Thoracic aorta (tissue), 2 donors: Measurements from ENCODE around the gene FRS2. TPM values are rescaled to one million over a fixed set of nuclear protein-coding genes. Genes with fewer than 3 reads are reported as not detected.

Experiments used
- ATAC-seq: fragments of 150-250 bp; one replicate; pipeline ENCODE4 v1.8.0; 2017; ENCODE audit warnings: low read depth; ENCODE audit not compliant: insufficient number of reproducible peaks, low FRiP score
- DNase-seq: peaks from one replicate; pipeline ENCODE4 v3.0.0-alpha.2; 2020; ENCODE audit warnings: low spot score
- H3K27ac ChIP-seq, 2 donors: fragments of 200-600 bp; sonication (generic); 1 replicate in 1 of 2; 2 replicates in 1 of 2; pipeline ENCODE4 v1.5.1; 2016; ENCODE audit warnings: mild to moderate bottlenecking in 2 of 2, moderate library complexity in 2 of 2
- H3K27me3 ChIP-seq: fragments of 200-600 bp; sonication (generic); replicated peaks from 2 replicates; pipeline ENCODE4 v1.6.0; 2016; ENCODE audit warnings: mild to moderate bottlenecking; ENCODE audit not compliant: insufficient read depth
- H3K36me3 ChIP-seq: fragments of 200-600 bp; sonication (generic); one replicate; pipeline ENCODE4 v1.5.1; 2016
- H3K4me1 ChIP-seq, 2 donors: fragments of 200-600 bp; sonication (generic); 1 replicate in 1 of 2; 2 replicates in 1 of 2; pipeline versions ENCODE4 v1.5.1 to v1.6.0; 2016; ENCODE audit warnings: low read depth in 2 of 2, mild to moderate bottlenecking in 1 of 2; ENCODE audit not compliant: control insufficient read depth in 1 of 2
- H3K4me3 ChIP-seq: fragments of 200-600 bp; sonication (generic); 2 replicates; pipeline ENCODE4 v1.5.1; 2016; ENCODE audit warnings: mild to moderate bottlenecking
- H3K9me3 ChIP-seq: fragments of 200-600 bp; sonication (generic); 2 replicates; pipeline ENCODE4 v1.5.1; 2016
- total RNA-seq, 2 donors: library from RNA; depleted of rRNA; stranded (reverse); fragments of >200 nt; gene quantifications; one replicate each; pipeline versions ENCODE4 v1.1.0 to v1.2.3, GENCODE V29; 2016
- TF ChIP-seq, protein P1 (sequence below): fragments of 200-600 bp; sonication (generic); IDR thresholded peaks from one replicate; pipeline ENCODE4 v1.5.1; 2019; ENCODE audit warnings: antibody characterized with exemption

Gene FRS2
- total RNA-seq, 2 donors from 2014 or later, result 29.8 to 72.3 TPM

DNA sequence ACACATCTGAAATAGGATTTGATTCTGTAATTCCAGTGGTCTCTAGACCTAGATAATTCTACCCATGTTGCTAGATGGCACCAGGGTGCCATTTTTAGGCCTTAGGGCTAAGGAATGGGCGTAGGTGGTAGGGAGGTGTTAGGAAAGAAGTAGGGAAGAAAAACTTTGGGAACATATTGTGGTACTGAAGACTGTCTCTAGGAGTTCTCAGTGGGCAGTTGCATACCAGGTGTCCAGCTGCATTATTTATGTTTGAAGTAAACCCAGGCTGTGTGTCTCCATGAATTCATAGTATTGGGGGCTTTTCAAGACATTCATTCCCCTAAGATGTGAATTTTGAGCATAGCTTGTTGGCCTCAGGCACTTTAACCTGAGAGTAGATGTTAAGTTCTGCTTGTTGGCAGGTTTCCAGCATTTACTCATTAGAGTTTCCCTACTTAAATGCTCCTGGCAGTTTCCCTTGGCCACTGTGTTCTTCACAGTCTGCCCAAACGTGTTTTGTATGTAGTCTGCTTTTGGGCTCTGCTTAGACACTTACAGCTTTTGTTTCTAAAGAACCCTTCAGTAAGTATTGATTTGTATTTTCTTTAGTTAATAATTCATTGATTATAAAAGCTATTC lies 83.5 kb downstream of the FRS2 start:
- Histone ChIP-seq H3K27ac (peak overlapping the region in 1 of 2 donors; percentile 7), H3K4me3 (no peak overlapping the region), H3K36me3 (no peaks in the 10 kb centered on the region), H3K9me3 (no peaks in the 10 kb centered on the region), H3K27me3 (no peaks in the 10 kb centered on the region), H3K4me1 (peaks cover 4 to 15% of the 10 kb centered on the region in 2 donors)
- DNase-seq (no peak), ATAC-seq (no peak)
- TF ChIP-seq, protein P1, sequence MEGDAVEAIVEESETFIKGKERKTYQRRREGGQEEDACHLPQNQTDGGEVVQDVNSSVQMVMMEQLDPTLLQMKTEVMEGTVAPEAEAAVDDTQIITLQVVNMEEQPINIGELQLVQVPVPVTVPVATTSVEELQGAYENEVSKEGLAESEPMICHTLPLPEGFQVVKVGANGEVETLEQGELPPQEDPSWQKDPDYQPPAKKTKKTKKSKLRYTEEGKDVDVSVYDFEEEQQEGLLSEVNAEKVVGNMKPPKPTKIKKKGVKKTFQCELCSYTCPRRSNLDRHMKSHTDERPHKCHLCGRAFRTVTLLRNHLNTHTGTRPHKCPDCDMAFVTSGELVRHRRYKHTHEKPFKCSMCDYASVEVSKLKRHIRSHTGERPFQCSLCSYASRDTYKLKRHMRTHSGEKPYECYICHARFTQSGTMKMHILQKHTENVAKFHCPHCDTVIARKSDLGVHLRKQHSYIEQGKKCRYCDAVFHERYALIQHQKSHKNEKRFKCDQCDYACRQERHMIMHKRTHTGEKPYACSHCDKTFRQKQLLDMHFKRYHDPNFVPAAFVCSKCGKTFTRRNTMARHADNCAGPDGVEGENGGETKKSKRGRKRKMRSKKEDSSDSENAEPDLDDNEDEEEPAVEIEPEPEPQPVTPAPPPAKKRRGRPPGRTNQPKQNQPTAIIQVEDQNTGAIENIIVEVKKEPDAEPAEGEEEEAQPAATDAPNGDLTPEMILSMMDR, result no peak

DNA sequence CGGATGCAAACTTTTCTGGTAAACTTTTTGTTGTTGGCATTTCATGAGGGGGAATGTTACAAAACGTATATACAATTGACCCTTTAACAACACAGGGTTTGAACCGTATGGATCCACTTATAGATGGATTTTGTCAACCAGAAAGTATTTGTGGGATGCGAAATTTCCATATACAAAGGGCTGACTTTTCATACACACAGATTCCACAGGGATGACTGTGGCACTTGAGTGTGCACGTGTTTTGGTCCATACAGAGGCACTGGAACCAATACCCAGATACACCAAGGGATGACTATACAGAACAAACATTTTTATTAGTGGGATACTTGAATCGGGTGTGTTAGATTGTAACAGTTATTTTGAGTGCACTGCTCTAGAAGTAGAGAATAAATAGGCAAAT lies 85.3 kb downstream of the FRS2 start:
- Histone ChIP-seq H3K27ac (no peak overlapping the region), H3K9me3 (no peaks in the 10 kb centered on the region), H3K27me3 (no peaks in the 10 kb centered on the region), H3K4me3 (no peak overlapping the region), H3K4me1 (peaks cover 4 to 15% of the 10 kb centered on the region in 2 donors), H3K36me3 (no peaks in the 10 kb centered on the region)
- no peak for DNase-seq
- no peak for ATAC-seq
- TF ChIP-seq, protein P1, result no peak

DNA sequence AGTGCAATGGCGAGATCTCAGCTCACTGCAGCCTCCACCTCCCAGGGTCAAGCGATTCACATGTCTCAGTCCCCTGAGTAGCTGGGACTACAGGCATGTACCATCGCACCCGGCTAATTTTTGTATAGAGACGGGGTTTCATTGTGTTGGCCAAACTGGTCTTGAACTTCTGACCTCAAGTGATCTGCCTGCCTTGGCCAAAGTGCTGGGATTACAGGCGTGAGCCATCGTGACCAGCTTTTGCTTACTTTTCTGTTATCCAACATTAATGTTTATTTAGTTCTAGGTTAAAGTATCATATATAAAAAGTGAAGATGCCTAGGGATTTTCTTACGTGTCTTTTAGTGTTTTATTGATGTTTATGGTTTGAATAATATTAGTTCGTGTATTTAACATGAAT lies 86.2 kb downstream of the FRS2 start:
- Histone ChIP-seq H3K36me3 (no peaks in the 10 kb centered on the region), H3K4me1 (peaks cover 4 to 15% of the 10 kb centered on the region in 2 donors), H3K9me3 (no peaks in the 10 kb centered on the region), H3K27ac (no peak overlapping the region), H3K4me3 (no peak overlapping the region), H3K27me3 (no peaks in the 10 kb centered on the region)
- ATAC-seq (no peak), DNase-seq (no peak)
- TF ChIP-seq, protein P1, result no peak

DNA sequence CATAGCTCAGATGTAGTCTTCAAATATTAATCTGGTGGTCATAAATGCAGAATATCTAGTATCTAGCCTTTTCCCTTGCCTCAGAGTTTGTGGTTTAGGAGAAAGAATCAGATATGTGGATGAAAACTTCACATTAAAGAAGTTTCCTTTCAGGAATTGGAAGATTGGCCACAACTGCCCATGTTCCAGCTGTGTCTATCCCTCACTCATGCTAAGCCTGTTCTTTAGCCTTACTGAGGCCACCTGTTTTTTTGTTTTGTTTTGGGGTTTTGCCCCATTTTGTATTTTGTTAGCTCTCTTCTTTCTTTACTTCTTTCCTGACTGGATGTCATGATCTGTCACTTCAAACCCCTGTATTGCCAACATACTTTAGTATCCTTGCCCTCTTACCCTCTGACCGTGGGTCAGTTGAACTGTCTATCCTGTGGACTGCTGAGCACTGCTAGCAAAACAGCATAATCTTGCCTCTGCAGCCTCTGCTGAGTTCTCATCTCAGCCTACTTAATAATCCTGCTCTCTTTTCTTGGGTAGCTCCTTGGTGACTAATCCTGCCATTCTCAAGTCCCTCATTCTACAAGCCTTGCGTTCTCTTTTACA lies 93.1 kb downstream of the FRS2 start:
- ATAC-seq (no peak), DNase-seq (no peak)
- Histone ChIP-seq H3K9me3 (no peaks in the 10 kb centered on the region), H3K27me3 (no peaks in the 10 kb centered on the region), H3K27ac (no peak overlapping the region), H3K36me3 (no peaks in the 10 kb centered on the region), H3K4me1 (peaks cover 0 to 4% of the 10 kb centered on the region in 2 donors), H3K4me3 (no peak overlapping the region)
- TF ChIP-seq, protein P1, result no peak

- no peak for ATAC-seq
Observed at GRCh38 chr12:69566603-69567002, 96.4 kb downstream of the FRS2 start.

More at GRCh38 chr12:69566603-69567002, 96.4 kb downstream of the FRS2 start:
- Histone ChIP-seq H3K27ac (no peak overlapping the region), H3K9me3 (no peaks in the 10 kb centered on the region), H3K4me3 (no peak overlapping the region), H3K36me3 (no peaks in the 10 kb centered on the region), H3K27me3 (no peaks in the 10 kb centered on the region), H3K4me1 (no peaks in the 10 kb centered on the region)
- no peak for DNase-seq
- TF ChIP-seq, protein P1, result no peak
